LHCN-M2 (cell line): Measurements from ENCODE around the gene CTAGE6. TPM values are rescaled to one million over a fixed set of nuclear protein-coding genes. Genes with fewer than 3 reads are reported as not detected.
"Not testable (repeated sequence)": the region's sequence is repeated elsewhere in the genome, so short reads cannot be mapped to it uniquely, and the experiment has no call there.

Experiments
- DNase-seq: peaks from one replicate; pipeline ENCODE4 v3.0.0-alpha.2; 2012; ENCODE audit warnings: low read depth
- polyA plus RNA-seq: library from polyadenylated mRNA; unstranded; fragments of >200 nt; gene quantifications from one replicate; pipeline ENCODE4 v1.2.1, GENCODE V29; 2012; ENCODE audit warnings: missing spikeins
- total RNA-seq: library from RNA; depleted of rRNA; stranded (reverse); fragments of >200 nt; gene quantifications from 2 replicates; pipeline ENCODE4 v1.2.3, GENCODE V29; 2014; rRNA removed

The CTAGE6 gene, protein sequence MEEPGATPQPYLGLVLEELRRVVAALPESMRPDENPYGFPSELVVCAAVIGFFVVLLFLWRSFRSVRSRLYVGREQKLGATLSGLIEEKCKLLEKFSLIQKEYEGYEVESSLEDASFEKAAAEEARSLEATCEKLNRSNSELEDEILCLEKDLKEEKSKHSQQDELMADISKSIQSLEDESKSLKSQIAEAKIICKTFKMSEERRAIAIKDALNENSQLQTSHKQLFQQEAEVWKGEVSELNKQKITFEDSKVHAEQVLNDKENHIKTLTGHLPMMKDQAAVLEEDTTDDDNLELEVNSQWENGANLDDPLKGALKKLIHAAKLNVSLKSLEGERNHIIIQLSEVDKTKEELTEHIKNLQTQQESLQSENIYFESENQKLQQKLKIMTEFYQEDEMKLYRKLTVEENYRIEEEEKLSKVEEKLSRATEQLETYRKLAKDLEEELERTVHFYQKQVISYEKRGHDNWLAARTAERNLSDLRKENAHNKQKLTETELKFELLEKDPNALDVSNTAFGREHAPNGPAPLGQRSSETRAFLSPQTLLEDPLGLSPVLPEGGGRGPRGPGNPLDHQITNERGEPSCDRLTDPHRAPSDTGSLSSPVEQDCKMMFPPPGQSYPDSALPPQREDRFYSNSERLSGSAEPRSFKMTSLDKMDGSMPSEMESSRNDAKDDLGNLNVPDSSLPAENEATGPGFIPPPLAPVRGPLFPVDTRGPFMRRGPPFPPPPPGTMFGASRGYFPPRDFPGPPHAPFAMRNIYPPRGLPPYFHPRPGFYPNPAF
- not detected in 2 replicates for total RNA-seq
- 0.04 TPM for polyA plus RNA-seq

DNA sequence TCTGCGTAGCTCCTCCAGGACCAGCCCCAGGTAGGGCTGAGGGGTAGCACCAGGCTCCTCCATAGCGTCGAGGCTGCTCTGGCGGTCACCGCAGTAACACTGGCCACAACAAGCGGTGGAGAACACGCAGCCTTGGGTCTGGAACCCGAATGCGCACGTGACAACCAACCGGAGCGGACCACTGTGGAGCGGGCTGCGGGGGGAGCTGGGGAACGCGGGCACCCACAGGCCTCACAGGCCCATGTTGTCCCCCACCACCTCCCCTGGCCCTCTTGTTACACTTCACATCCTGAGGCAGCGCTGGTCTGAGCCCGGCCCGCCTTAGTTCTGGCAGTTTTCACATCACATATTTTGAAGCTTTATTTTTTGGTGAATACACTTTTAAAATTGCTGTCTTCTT, at the start of gene CTAGE6:
TSS of gene CTAGE6 (minus strand) at position 101 of the 400 bp plus-strand sequence. CDS start at position 63, 38 bp downstream.
- DNase-seq, result not testable (repeated sequence)

DNA sequence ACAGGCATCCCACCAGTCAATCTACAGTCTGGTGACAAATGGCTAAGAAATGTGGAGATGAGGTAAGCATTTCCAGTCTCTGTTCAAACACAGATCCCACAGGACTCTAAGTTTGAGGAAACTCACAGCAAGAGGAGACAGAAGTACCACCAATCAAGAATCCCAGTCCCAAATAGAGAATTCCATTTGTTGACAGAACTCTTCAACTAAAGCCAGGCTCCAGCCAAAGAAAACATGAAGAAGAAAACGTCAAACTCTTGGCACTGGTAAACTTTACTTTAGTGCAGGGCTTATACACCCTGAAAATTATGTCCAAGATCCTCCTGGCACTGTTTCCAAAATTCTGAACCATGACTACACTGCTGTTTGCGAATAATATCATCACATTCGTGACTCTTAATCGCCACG, 49.2 kb upstream of the CTAGE6 start:
- DNase-seq, result not testable (repeated sequence)

DNA sequence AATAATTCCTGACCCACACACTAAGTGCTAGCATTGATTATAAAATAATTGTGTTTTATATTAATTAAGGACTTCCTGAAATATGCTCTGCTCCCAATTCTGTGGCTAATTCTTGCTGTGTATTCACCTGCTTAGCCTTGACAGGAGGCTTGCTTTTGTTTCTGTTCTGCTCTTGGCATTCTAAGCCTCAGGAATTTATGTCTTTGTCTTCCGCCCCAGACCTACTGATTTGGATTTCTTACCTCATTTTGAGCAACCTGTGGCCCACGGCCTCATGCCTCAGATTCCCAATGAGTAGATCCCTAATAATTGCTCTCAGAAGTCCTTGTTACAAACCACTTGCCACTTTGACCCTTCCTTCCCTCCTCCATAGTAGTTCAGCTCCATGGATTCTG, 40.4 kb upstream of the CTAGE6 start:
- DNase-seq, result not testable (repeated sequence)

DNA sequence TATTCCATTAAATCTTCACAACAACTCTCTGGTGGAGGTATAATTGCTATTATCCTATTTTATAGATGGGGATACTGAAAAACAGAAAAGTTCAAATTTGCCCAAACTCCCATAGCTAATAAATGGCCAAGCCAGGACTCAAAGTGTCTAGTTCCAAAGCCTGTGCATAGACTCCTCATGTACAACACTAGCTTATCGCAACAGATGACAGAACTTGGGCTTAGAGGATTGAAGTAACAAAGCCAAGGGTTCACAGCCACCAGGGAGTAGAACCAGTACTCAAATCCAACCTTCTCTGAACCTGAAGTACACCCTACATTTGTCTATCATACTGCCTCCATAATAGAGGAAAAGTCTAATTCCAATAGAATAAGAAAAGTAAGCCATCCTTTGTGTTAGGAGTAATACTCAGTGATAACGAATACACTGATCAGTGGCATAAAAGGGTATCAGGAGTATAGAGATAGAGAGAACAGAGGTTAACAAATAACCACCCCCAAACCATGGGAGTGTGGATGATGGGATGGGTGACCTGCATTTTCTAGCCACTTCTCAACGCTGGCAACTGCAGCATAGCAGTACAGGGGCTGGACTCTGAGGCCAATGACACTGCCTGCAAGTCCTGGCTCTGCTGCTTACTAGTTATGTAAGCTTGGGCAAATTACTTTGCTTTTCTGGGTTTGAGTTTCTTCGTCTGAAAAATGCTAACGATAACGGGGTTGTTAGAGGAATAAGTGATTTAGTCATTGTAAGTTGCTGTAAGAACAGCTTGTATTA, 39.8 kb upstream of the CTAGE6 start:
- not testable (repeated sequence) for DNase-seq

DNA sequence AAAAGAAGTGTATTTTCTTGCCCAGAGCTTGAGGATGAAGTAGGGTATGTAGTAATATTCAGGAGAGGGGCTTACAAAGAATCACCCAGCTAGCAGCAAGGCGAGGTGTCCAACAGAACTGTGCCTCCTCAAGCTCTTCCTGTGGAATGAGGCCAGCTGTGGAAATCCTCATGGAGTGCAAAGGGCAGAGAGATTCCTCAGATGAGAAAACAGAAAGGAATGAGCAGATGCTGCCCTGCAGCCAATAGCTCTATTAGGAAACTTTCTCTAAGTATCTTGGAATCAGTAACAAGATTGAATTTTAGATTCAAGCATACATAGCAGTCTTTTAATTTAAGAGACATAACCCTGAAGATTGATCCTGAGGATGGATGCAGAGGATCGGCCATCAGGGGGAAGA, 38.2 kb upstream of the CTAGE6 start:
- not testable (repeated sequence) for DNase-seq

DNA sequence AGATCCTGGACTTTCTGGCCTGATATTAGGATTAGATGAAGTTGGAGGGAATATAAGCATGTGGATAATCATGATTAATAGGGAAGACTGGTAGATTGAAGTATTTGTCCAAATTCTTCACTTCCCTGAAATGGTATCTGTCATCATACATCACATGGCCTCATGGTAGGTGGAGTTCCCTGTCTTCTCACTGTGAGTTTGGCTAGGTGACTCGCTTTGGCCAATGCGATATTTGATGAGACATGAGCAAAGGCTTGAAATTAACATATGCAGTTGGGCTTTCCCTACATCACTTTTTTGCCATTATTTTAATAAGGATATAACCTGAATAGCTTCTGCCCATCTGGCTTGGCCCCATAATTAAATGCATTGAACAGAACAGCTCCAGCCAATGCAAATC, 35.1 kb upstream of the CTAGE6 start:
- not testable (repeated sequence) for DNase-seq

DNA sequence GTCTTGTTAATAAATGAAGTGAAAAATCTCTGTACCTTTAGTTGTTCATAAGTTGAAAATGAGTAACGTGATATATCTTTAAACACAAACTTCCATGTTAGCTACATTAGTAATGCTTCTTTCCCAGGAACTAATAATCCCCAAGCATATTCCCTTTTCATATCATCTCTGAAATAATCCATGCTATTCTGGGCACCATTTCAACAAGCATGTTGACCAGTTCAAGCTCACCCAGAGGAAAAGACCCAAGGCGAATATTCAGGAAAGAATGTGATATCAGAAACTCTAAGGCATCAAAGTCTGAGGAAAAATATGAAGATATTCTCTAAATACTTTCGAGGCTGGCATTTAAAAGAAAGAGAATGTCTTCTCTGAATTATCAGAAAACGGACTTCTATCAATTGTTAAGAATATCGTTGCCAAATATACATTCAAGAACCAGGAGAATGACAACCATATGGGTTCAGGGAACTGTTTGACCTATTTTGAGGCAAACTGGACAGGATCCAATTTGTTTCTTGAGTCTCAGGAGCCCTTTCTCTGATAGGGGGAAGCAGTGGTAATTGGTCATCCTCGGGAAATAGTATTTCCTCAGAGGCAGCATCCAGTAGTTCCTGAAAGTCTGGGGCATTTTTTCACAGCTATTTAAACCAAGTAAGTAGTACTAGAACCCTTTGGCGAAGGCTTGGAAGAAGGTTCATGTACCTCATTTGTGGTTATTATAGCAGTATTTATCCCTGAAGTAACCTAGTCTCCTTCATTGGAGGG, 28.1 kb upstream of the CTAGE6 start:
- DNase-seq, result not testable (repeated sequence)

DNA sequence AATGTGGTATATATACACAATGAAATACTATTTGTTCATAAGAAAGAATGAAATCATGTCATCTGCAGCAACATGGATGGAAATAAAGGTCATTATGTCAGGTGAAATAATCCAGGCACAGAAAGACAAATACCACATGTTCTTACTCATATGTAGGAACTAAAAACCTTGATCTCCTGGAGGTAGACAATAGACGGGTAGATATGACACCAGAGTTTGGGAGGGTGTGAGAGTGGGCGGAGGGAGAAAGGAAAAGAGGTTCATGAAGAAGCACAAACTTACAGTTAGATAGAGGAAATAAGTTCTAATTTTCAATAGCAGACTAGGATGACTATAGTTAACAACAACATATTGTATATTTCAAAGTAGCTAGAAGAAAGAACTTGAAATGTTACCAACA, 22.1 kb upstream of the CTAGE6 start:
- not testable (repeated sequence) for DNase-seq

DNA sequence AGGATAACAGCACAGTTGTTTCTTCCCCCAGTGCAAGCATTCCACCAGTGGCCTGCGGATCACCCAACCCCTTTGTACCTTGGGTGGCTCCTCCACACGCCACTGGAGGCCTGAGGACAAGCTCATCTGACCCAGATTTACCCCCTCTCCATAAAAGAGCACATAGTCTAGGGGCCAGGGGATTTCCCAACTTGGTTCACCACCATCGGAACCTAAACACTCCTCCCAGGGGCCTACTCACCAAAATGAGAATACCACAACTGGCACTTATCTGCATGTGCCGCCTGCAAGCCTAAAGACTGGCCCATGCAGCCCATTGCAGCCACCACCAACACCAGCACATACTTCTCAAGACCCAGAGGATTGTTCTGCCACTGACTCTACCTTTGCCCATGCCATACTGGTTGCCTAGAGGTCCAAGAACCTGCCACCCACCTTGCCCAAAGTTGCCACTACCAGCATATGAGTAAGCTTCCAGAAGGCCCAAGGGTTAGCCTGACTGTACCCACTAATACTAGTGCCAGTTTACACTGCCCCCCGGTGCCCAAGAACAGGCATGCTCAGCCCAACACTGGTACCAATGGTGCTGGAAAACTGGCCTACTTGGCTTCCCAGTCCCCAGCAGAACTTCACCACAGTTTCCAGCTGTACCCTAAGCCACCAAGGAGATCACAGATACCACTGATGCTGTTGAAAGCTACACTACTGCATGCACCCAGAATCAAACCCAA, 15.4 kb upstream of the CTAGE6 start:
- not testable (repeated sequence) for DNase-seq

DNA sequence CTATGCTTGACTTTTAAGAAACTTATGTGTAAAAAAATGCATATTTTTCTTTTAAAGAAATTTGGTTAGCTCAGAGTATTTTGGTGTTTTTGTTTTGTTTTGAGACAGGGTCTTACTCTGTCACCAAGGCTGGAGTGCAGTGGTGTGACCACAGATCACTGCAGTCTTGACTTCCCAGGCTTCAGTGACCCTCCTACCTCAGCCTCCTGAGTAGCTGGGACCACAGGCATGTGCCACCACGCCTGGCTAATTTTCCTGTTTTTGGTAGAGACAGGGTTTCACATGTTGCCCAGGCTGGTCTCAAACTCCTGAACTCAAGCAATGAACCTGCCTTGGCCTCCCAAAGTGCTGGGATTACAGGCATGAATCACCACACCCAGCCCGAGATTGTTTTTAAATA, 10.0 kb upstream of the CTAGE6 start:
- DNase-seq, result not testable (repeated sequence)

DNA sequence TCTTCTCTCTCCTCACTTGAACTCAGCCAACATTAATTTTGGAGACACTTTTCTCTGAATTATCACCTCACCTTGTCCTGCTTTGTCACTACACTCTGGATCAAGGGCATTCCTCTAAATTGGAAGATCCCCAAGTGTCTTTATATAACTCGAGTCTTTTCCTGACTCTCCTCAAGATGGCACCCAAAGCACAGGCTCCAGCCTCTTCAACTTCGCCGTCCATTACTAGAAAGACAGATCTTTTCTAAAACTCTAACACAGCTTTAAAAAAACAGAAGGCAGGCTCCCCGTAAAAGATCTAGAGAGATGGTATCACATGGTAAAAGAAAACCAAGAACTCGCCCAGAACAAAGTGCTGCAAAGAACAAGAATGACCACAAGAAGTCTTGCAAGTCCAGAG, 8.2 kb upstream of the CTAGE6 start:
- DNase-seq, result not testable (repeated sequence)

DNA sequence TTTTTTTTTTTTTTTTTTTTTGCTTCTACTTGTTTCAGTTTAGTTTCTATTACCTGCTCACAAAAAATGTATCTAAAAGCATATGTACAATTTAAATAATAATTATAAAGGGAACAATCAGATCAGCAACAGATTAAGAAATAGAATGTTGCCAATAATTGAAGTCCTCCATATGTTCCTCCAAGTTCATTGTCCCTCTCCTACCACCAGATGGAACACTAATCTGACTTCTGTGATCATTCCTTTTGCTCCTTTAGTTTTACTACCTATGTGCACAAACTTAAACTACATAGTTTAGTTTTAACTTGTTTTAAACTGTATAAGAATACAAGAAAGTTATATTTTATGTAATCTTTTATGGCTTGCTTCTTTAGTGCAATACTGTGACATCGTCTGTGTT, 5.6 kb upstream of the CTAGE6 start:
- DNase-seq, result not testable (repeated sequence)

DNA sequence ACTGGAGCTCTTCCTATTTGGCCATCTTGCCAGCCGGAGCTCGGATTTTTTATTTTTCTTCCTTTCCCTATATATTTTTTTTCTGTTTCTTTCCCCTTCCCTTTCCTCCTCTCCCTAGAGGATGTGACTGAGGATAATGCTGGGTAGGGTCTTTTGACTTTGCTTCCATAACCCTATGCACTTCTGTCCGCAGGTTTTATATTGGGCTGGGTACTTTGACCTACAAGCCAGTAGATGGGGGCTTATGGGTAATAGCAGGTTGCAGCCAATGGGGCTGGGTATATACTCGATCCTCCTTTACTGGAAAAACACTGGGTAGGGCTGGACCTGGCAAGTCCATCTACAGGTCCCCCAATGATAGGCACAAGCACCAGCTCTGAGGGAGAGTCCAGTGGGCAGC, 12.2 kb downstream of the CTAGE6 start:
- not testable (repeated sequence) for DNase-seq

DNA sequence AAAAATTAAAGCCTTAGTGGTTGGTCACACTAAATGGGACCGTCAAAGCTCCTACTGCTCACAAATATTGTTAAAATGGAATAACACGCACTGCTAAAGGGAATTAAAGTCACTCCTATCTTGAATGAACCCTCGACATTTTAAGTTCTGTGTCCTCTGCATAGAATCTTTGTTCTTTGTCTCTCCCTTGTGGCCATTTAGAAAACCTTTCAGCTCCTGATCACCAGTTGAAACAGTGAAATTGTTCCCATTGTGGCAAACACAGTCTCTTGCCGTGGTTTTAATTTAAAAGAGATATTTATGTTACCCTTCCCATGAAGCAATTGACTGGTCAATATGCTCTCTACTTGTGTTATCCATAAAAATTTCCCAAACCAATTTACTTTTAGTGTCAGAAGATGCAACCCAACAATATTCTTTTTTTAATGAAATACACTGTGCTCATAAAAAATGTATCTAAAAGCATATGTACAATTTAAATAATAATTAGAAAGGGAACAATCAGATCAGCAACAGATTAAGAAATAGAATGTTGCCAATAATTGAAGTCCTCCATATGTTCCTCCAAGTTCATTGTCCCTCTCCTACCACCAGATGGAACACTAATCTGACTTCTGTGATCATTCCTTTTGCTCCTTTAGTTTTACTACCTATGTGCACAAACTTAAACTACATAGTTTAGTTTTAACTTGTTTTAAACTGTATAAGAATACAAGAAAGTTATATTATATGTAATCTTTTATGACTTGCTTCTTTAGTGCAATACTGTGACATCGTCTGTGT, 20.3 kb downstream of the CTAGE6 start:
- DNase-seq, result peak; percentile 70

DNA sequence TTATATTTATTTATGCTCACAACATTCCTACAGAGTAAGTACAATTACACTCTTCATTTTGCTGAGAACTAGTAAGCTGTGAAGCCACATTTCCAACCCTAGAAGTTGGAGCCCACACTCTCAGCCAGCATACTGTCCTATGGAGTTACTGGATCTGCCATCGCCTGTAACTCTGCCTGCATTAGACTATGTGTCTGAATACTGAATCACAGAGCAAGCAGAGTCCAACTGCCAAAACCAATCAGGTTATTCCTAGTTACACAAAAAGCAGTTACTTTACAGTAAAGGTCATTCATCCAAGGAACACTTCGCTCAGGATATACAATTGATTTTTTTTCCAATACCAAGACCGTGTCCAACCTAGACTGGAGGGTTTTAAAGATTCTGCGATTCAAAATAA, 21.5 kb downstream of the CTAGE6 start:
- no peak for DNase-seq

DNA sequence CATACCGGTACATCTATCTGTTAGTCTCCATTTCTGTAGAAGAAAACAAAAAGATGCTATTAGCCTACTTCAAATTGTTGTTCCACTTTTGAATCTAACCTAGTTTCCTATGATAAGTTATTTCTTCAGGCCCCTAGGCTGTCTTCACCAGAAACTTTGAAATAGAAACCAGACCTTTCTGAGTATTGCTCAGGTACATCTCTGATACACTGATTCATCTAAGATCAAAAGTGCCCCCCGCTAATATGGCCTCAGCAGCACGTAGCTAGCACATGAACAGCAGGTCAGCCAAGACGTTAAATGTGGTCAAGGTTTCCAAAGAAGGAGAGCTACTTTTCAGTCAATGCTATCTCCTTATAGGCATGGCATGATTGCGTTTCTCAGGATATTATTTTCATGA, 23.6 kb downstream of the CTAGE6 start:
- DNase-seq, result no peak

DNA sequence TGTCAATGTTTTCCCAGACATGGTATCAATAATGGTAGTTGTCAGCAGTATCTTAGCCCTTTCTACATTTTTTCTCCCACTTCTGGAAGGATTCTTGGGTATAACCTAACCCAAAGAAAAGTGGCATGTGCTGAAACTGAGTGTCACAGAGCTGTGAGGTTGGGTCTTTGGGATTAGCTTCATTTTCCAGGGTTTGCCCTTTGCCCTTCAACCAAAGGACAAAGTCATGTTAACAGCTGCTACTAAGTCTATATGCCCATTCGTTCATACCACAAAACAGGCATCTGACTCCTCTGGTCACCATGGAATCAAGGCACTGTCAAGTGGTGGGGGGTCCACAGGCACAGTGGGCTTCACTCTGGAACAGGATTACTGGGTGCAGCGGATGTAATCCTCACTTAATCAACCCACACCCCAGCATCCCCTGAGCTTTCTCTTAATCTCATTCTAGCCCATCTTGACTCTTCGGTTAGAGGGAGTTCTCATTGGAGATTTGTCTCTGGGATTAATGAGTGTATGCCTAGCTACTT, 29.1 kb downstream of the CTAGE6 start:
- DNase-seq, result no peak

DNA sequence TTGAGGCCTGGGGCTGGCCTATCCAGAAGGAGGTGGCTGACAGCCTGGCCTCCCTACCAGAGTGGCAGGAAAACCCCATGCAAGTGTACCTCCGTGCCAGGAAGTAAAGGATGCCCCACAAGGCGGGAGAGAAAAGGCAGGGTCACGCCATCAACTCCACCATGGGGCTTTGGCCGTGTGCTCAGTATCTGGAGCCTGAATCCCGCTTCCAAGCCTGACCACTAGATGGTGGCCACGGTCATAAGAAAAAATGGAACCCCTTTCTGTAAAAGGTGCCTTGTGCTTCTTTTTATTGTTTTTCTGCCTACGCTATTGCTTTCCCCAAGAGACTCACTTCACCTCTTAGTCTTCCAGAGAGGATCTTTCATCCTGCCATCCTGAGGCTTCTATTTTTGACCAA, 29.9 kb downstream of the CTAGE6 start:
- not testable (repeated sequence) for DNase-seq

DNA sequence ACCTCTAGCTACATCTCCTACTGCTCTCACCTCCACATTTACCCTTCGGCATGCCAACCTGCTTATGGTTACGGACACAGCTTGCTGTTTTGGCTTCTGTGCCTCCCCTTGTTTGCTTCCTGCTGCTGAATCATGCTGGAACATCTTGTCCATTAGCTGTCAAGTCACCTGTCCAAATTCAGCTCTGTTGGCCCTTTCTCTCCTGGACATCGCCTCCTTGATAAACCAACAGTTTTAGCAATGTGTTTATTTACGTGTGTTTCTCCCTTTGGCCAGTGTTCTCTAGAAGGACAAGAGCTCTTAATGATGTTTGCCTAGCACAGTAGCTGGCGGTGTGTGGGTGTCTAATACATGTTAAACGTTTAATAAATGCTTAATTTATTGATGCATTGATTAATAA, 31.4 kb downstream of the CTAGE6 start:
- not testable (repeated sequence) for DNase-seq
